HEK293 (cell line): ENCODE results near the gene AGAP1.

Experiments used
- CTCF ChIA-PET: fragments of 350-600 bp; formaldehyde crosslinking; extraction: SDS; loops from one replicate; lab custom pipeline; 2021; ENCODE audit warnings: antibody characterized with exemption; lab: Yijun Ruan, JAX
- POLR2A ChIA-PET: fragments of 300-600 bp; formaldehyde crosslinking; extraction: SDS; loops from one replicate; lab custom pipeline; 2020; ENCODE audit warnings: antibody characterized with exemption, inconsistent platforms; lab: Yijun Ruan, JAX
- H3K27ac ChIP-seq: fragments of 200-500 bp; sonication (Bioruptor generic); 2 replicates; pipeline ENCODE4 v1.5.1; 2014; ENCODE audit warnings: low read depth, low read length, control low read depth, inconsistent platforms; ENCODE audit errors: extremely low read depth
- H3K36me3 ChIP-seq, 2 experiments: fragments of 200-500 bp in 1 of 2; sonication (Bioruptor generic) in 1 of 2; 1 replicate in 1 of 2; 2 replicates in 1 of 2; pipeline ENCODE4 v1.5.1; 2014 to 2017; ENCODE audit warnings: inconsistent platforms in 2 of 2, low read length in 2 of 2; ENCODE audit not compliant: control insufficient read depth in 2 of 2, insufficient read depth in 1 of 2
- H3K4me1 ChIP-seq: fragments of 200-500 bp; sonication (Bioruptor generic); 2 replicates; pipeline ENCODE4 v1.5.1; 2014; ENCODE audit warnings: mild to moderate bottlenecking, low read length, inconsistent platforms; ENCODE audit not compliant: control insufficient read depth, insufficient read depth
- H3K4me3 ChIP-seq: 2 replicates; pipeline ENCODE4 v1.5.1; 2011; ENCODE audit warnings: low read depth, mild to moderate bottlenecking, control low read depth, low read length, moderate library complexity
- H3K9me3 ChIP-seq: fragments of 200-500 bp; sonication (Bioruptor generic); 2 replicates; pipeline ENCODE4 v1.5.1; 2014; ENCODE audit warnings: low read depth, low read length, inconsistent platforms; ENCODE audit not compliant: control insufficient read depth, insufficient read depth
- FEZF1 ChIP-seq: fragments of 450-650 bp; formaldehyde crosslinking; IDR thresholded peaks from 2 replicates; pipeline ENCODE4 v1.5.1; 2016; ENCODE audit warnings: missing biosample characterization, missing genetic modification characterization
- GLIS2 ChIP-seq: fragments of 450-650 bp; formaldehyde crosslinking; IDR thresholded peaks from 2 replicates; pipeline ENCODE4 v1.5.1; 2016; ENCODE audit warnings: missing biosample characterization, missing genetic modification characterization
- HIC1 ChIP-seq: fragments of 450-650 bp; formaldehyde crosslinking; IDR thresholded peaks from 2 replicates; pipeline ENCODE4 v1.5.1; 2016; ENCODE audit warnings: missing biosample characterization, missing genetic modification characterization
- KLF7 ChIP-seq: fragments of 450-650 bp; formaldehyde crosslinking; IDR thresholded peaks from 2 replicates; pipeline ENCODE4 v1.5.1; 2016; ENCODE audit warnings: missing biosample characterization, missing genetic modification characterization, borderline replicate concordance
- MYNN ChIP-seq: fragments of 450-650 bp; formaldehyde crosslinking; IDR thresholded peaks from 2 replicates; pipeline ENCODE4 v1.5.1; 2016; ENCODE audit warnings: missing biosample characterization, missing genetic modification characterization, borderline replicate concordance
- ZBTB26 ChIP-seq: fragments of 450-650 bp; formaldehyde crosslinking; optimal IDR thresholded peaks from 2 replicates; pipeline ENCODE3; 2016; ENCODE audit warnings: missing biosample characterization, mild to moderate bottlenecking, missing genetic modification characterization
- ZBTB44 ChIP-seq: fragments of 450-650 bp; IDR thresholded peaks from 2 replicates; pipeline ENCODE4 v1.5.1; 2018; ENCODE audit warnings: missing biosample characterization, mild to moderate bottlenecking, missing genetic modification characterization
- ZFP3 ChIP-seq: fragments of 450-650 bp; formaldehyde crosslinking; IDR thresholded peaks from 2 replicates; pipeline ENCODE4 v1.5.1; 2016; ENCODE audit warnings: low read depth, missing biosample characterization, missing genetic modification characterization
- ZNF112 ChIP-seq: fragments of 450-650 bp; formaldehyde crosslinking; IDR thresholded peaks from 2 replicates; pipeline ENCODE4 v1.5.0; 2017; ENCODE audit warnings: missing biosample characterization, missing genetic modification characterization
- ZNF148 ChIP-seq: fragments of 450-650 bp; formaldehyde crosslinking; IDR thresholded peaks from 2 replicates; pipeline ENCODE4 v1.5.0; 2017; ENCODE audit warnings: missing biosample characterization, missing genetic modification characterization, borderline replicate concordance
- ZNF221 ChIP-seq: fragments of 450-650 bp; formaldehyde crosslinking; IDR thresholded peaks from 2 replicates; pipeline ENCODE4 v1.5.1; 2017; ENCODE audit warnings: missing biosample characterization, missing genetic modification characterization, borderline replicate concordance
- ZNF324 ChIP-seq: fragments of 450-650 bp; formaldehyde crosslinking; IDR thresholded peaks from 2 replicates; pipeline ENCODE4 v1.5.1; 2016; ENCODE audit warnings: missing biosample characterization, missing genetic modification characterization
- ZNF350 ChIP-seq: fragments of 450-650 bp; formaldehyde crosslinking; IDR thresholded peaks from 2 replicates; pipeline ENCODE4 v1.5.0; 2017; ENCODE audit warnings: missing biosample characterization, mild to moderate bottlenecking, missing genetic modification characterization
- ZNF362 ChIP-seq: fragments of 450-650 bp; formaldehyde crosslinking; IDR thresholded peaks from 2 replicates; pipeline ENCODE4 v1.5.1; 2016; ENCODE audit warnings: missing biosample characterization, missing genetic modification characterization
- ZNF423 ChIP-seq: fragments of 450-650 bp; formaldehyde crosslinking; IDR thresholded peaks from 2 replicates; pipeline ENCODE4 v1.5.1; 2016; ENCODE audit warnings: missing biosample characterization, missing genetic modification characterization
- ZNF530 ChIP-seq: fragments of 450-650 bp; formaldehyde crosslinking; IDR thresholded peaks from 2 replicates; pipeline ENCODE4 v1.5.1; 2016; ENCODE audit warnings: low read depth, missing biosample characterization, missing genetic modification characterization
- ZNF560 ChIP-seq: fragments of 450-650 bp; formaldehyde crosslinking; IDR thresholded peaks from 2 replicates; pipeline ENCODE4 v1.5.1; 2017; ENCODE audit warnings: missing biosample characterization, missing genetic modification characterization, borderline replicate concordance
- ZNF580 ChIP-seq: fragments of 450-650 bp; formaldehyde crosslinking; IDR thresholded peaks from 2 replicates; pipeline ENCODE4 v1.5.1; 2016; ENCODE audit warnings: missing biosample characterization, missing genetic modification characterization
- ZNF629 ChIP-seq: fragments of 450-650 bp; formaldehyde crosslinking; IDR thresholded peaks from 2 replicates; pipeline ENCODE4 v1.5.1; 2017; ENCODE audit warnings: missing biosample characterization, missing genetic modification characterization
- ZNF701 ChIP-seq: fragments of 450-650 bp; formaldehyde crosslinking; IDR thresholded peaks from 2 replicates; pipeline ENCODE4 v1.5.1; 2016; ENCODE audit warnings: missing biosample characterization, missing genetic modification characterization

The AGAP1 gene

GRCh38 chr2:235911633-235912233 lies 417.9 kb downstream of the AGAP1 start:
- Histone ChIP-seq H3K36me3 (peaks cover 0 to 18% of the 10 kb centered on the region in 2 experiments; a peak in 1 of 3 replicates), H3K9me3 (no peaks in the 10 kb centered on the region; the same call in 1 of the 2 replicates), H3K4me1 (peaks cover 7% of the 10 kb centered on the region), H3K27ac (no peak overlapping the region), H3K4me3 (no peak overlapping the region)
- ChIA-PET POLR2A (no interaction called here), CTCF (interaction anchor here (0.9 kb wide), 1 partner anchor 46 kb away, joined by 3 read pairs; no protein-coding TSS in a partner anchor)
- TF ChIP-seq ZBTB44 (no peak), ZNF701 (tag by site-specific recombination) (no peak), FEZF1 (tag by site-specific recombination) (no peak), GLIS2 (tag by site-specific recombination) (no peak), ZNF560 (tag by site-specific recombination) (no peak), ZNF112 (no peak), ZNF580 (tag by site-specific recombination) (no peak), ZNF148 (tag by site-specific recombination) (no peak), ZFP3 (tag by site-specific recombination) (no peak), ZNF629 (tag by site-specific recombination) (no peak), ZNF530 (no peak), ZBTB26 (tag by site-specific recombination) (no peak), ZNF362 (no peak), KLF7 (tag by site-specific recombination) (no peak), HIC1 (no peak), ZNF221 (tag by site-specific recombination) (no peak), ZNF350 (tag by site-specific recombination) (no peak), ZNF423 (no peak), MYNN (tag by site-specific recombination) (no peak), ZNF324 (tag by site-specific recombination) (no peak)
